PC-3 (cell line): ENCODE results near the gene CARNS1.

Source experiments
- EZH2 ChIP-seq: fragments of 300-600 bp; sonication (generic); IDR thresholded peaks from one replicate; pipeline ENCODE4 v1.6.1; 2017; ENCODE audit warnings: antibody characterized with exemption, mild to moderate bottlenecking, low read length; ENCODE audit not compliant: unreplicated experiment
- EZH2phosphoT487 ChIP-seq: fragments of 300-600 bp; sonication (generic); IDR thresholded peaks from 2 replicates; pipeline ENCODE4 v1.6.1; 2018; ENCODE audit warnings: mild to moderate bottlenecking, antibody characterized with exemption, low read length, borderline replicate concordance
- TF ChIP-seq, protein P1 (sequence below): fragments of 300-600 bp; sonication (generic); conservative IDR thresholded peaks from 2 replicates; pipeline ENCODE4 v1.5.1; 2017; ENCODE audit warnings: antibody characterized with exemption, low read depth, mild to moderate bottlenecking, low read length

DNA sequence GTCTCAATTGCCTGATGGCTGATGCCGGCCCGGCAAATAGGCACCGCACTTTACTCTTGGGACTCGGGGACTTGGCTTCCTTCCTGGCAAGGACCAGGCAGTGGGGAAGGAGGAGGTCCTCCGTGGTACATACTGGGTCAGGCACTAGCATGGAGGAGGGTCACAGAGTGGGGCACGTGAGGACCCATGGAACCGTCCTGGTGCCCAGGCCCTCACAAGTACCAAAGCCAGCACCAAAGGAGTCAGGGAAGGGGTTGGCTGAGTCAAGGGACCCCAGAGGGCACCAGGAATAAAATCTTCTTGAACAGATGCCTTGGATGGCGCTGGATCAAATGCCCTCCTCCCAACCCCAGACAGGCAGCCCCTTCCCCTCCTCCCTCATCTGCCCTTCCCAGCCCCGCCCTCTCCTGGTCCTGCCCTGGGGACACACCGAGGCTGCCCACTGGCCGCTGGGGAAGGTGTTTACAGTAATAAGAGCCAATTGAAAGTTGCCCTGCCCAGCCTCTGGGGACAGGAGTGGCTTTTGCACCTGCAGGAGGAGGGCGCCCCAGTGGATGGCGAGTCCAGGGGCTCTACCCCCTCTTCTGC lies 5.6 kb upstream of the CARNS1 start:
- TF ChIP-seq, protein P1, sequence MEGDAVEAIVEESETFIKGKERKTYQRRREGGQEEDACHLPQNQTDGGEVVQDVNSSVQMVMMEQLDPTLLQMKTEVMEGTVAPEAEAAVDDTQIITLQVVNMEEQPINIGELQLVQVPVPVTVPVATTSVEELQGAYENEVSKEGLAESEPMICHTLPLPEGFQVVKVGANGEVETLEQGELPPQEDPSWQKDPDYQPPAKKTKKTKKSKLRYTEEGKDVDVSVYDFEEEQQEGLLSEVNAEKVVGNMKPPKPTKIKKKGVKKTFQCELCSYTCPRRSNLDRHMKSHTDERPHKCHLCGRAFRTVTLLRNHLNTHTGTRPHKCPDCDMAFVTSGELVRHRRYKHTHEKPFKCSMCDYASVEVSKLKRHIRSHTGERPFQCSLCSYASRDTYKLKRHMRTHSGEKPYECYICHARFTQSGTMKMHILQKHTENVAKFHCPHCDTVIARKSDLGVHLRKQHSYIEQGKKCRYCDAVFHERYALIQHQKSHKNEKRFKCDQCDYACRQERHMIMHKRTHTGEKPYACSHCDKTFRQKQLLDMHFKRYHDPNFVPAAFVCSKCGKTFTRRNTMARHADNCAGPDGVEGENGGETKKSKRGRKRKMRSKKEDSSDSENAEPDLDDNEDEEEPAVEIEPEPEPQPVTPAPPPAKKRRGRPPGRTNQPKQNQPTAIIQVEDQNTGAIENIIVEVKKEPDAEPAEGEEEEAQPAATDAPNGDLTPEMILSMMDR, result no peak
- no peak for TF ChIP-seq EZH2
- no peak for TF ChIP-seq EZH2phosphoT487
